Epithelial cell of proximal tubule (primary cell): ENCODE measurements around the gene IL21R. TPM values are rescaled to one million over a fixed set of nuclear protein-coding genes. Genes with fewer than 3 reads are reported as not detected.
"Not testable (repeated sequence)": the region's sequence is repeated elsewhere in the genome, so short reads cannot be mapped to it uniquely, and the experiment has no call there.

Source experiments
- DNase-seq: peaks from one replicate; pipeline ENCODE4 v3.0.0-alpha.2; 2011; ENCODE audit warnings: low read depth
- H3K4me3 ChIP-seq: 2 replicates; pipeline ENCODE4 v1.5.1; 2011; ENCODE audit warnings: low read depth, mild to moderate bottlenecking, low read length
- CTCF ChIP-seq: conservative IDR thresholded peaks from 2 replicates; pipeline ENCODE4 v1.5.1; 2012; ENCODE audit warnings: low read depth, mild to moderate bottlenecking, low read length
- total RNA-seq: library from RNA; depleted of rRNA; stranded (reverse); fragments of >200 nt; gene quantifications from 2 replicates; pipeline ENCODE4 v1.2.3, GENCODE V29; 2015

Gene IL21R
- total RNA-seq, 1 donor from 2014 or later, result not detected

- DNase-seq, result peak; percentile 71
Measured at GRCh38 chr16:27432558-27432957, 30.6 kb downstream of the IL21R start.

GRCh38 chr16:27433191-27433590, 31.2 kb downstream of the IL21R start:
- H3K4me3 ChIP-seq, DNase-seq: not testable (repeated sequence)

More at GRCh38 chr16:27432558-27432957, 30.6 kb downstream of the IL21R start:
- no peak for TF ChIP-seq CTCF
- H3K4me3 ChIP-seq, result no peak overlapping the region

GRCh38 chr16:27433636-27434035, 31.7 kb downstream of the IL21R start:
- DNase-seq, result no peak
- no peak overlapping the region for H3K4me3 ChIP-seq
- no peak for TF ChIP-seq CTCF

GRCh38 chr16:27434141-27435051, 32.4 kb downstream of the IL21R start:
- TF ChIP-seq CTCF, result no peak
- no peak overlapping the region for H3K4me3 ChIP-seq
- no peak for DNase-seq

GRCh38 chr16:27435146-27435545, 33.2 kb downstream of the IL21R start:
- H3K4me3 ChIP-seq, DNase-seq: not testable (repeated sequence)

- no peak overlapping the region for H3K4me3 ChIP-seq
Measured at GRCh38 chr16:27436065-27436464, 34.1 kb downstream of the IL21R start.

GRCh38 chr16:27436921-27437650, 35.1 kb downstream of the IL21R start:
- no peak for TF ChIP-seq CTCF
- no peak for DNase-seq
- no peak overlapping the region for H3K4me3 ChIP-seq

More at GRCh38 chr16:27436065-27436464, 34.1 kb downstream of the IL21R start:
- DNase-seq, result no peak
- no peak for TF ChIP-seq CTCF
